ENCODE measurements around the gene CFAP97D2.
"Not testable (repeated sequence)": the region's sequence is repeated elsewhere in the genome, so short reads cannot be mapped to it uniquely, and the experiment has no call there.

Gene CFAP97D2

GRCh38 chr13:114153485-114154080 is 25.5 kb upstream of the CFAP97D2 start:
- no peak for DNase-seq (ENCODE audit: low read depth, low spot score)
- no peak overlapping the region for H3K27ac ChIP-seq
- no peak overlapping the region for H3K9ac ChIP-seq (ENCODE audit: insufficient read length)

GRCh38 chr13:114154476-114154875 is 24.6 kb upstream of the CFAP97D2 start:
- Histone ChIP-seq H3K27ac (no peak overlapping the region), H3K36me3 (ENCODE audit: insufficient read depth, low read length) (no peaks in the 10 kb centered on the region), H3K9me3 (ENCODE audit: low read depth, low read length) (no peaks in the 10 kb centered on the region), H3K4me3 (no peak overlapping the region), H3K9ac (ENCODE audit: insufficient read length) (no peak overlapping the region)
- no peak for TF ChIP-seq FOXP2 (optimal IDR thresholded peaks at IDR 0.05; ENCODE audit: control extremely low read depth, extremely low read length, insufficient read depth)
- no peak for TF ChIP-seq EZH2 (IDR thresholded peaks at IDR 0.05)
- no peak for TF ChIP-seq POLR2AphosphoS5 (IDR thresholded peaks at IDR 0.05; ENCODE audit: borderline replicate concordance, low read depth, low read length)
- DNase-seq (ENCODE audit: low read depth, low spot score), result no peak

More at GRCh38 chr13:114153485-114154080, 25.5 kb upstream of the CFAP97D2 start:
- Histone ChIP-seq H3K36me3 (ENCODE audit: insufficient read depth, low read length) (no peaks in the 10 kb centered on the region), H3K4me3 (no peak overlapping the region), H3K9me3 (ENCODE audit: low read depth, low read length) (no peaks in the 10 kb centered on the region)
- TF ChIP-seq EZH2 (IDR thresholded peaks at IDR 0.05), result no peak

- no peaks in the 10 kb centered on the region for H3K36me3 ChIP-seq (ENCODE audit: insufficient read depth, low read length)
- H3K4me3 ChIP-seq, result no peak overlapping the region
- no peak for DNase-seq (ENCODE audit: low read depth, low spot score)
- H3K9ac ChIP-seq (ENCODE audit: insufficient read length), result no peak overlapping the region
- TF ChIP-seq POLR2AphosphoS5 (IDR thresholded peaks at IDR 0.05; ENCODE audit: borderline replicate concordance, low read depth, low read length), result no peak
- no peak for TF ChIP-seq EZH2 (IDR thresholded peaks at IDR 0.05)
- no peak overlapping the region for H3K27ac ChIP-seq
- H3K9me3 ChIP-seq (ENCODE audit: low read depth, low read length), result no peaks in the 10 kb centered on the region
Observed at GRCh38 chr13:114155320-114155719, 23.7 kb upstream of the CFAP97D2 start.

GRCh38 chr13:114155926-114156883 is 22.9 kb upstream of the CFAP97D2 start:
- no peaks in the 10 kb centered on the region for H3K36me3 ChIP-seq (ENCODE audit: insufficient read depth, low read length)
- no peak for DNase-seq (ENCODE audit: low read depth, low spot score)
- no peak overlapping the region for H3K27ac ChIP-seq
- TF ChIP-seq FOXP2 (optimal IDR thresholded peaks at IDR 0.05; ENCODE audit: control extremely low read depth, extremely low read length, insufficient read depth), result no peak
- no peaks in the 10 kb centered on the region for H3K9me3 ChIP-seq (ENCODE audit: low read depth, low read length)
- no peak overlapping the region for H3K9ac ChIP-seq (ENCODE audit: insufficient read length)
- H3K4me3 ChIP-seq, result no peak overlapping the region

- no peak overlapping the region for H3K27ac ChIP-seq
- TF ChIP-seq EZH2 (IDR thresholded peaks at IDR 0.05) (no peak), FOXP2 (optimal IDR thresholded peaks at IDR 0.05; ENCODE audit: control extremely low read depth, extremely low read length, insufficient read depth) (no peak), POLR2AphosphoS5 (IDR thresholded peaks at IDR 0.05; ENCODE audit: borderline replicate concordance, low read depth, low read length) (no peak)
- no peaks in the 10 kb centered on the region for H3K36me3 ChIP-seq (ENCODE audit: insufficient read depth, low read length)
- no peak overlapping the region for H3K9ac ChIP-seq (ENCODE audit: insufficient read length)
- DNase-seq (ENCODE audit: low read depth, low spot score), result no peak
- no peak overlapping the region for H3K4me3 ChIP-seq
- no peaks in the 10 kb centered on the region for H3K9me3 ChIP-seq (ENCODE audit: low read depth, low read length)
Observed at GRCh38 chr13:114157869-114158495, 21.1 kb upstream of the CFAP97D2 start.

GRCh38 chr13:114158869-114159666 is 20.0 kb upstream of the CFAP97D2 start:
- H3K4me3 ChIP-seq; H3K36me3 ChIP-seq (ENCODE audit: insufficient read depth, low read length); DNase-seq (ENCODE audit: low read depth, low spot score); H3K27ac ChIP-seq; H3K9ac ChIP-seq (ENCODE audit: insufficient read length); H3K9me3 ChIP-seq (ENCODE audit: low read depth, low read length): not testable (repeated sequence)

GRCh38 chr13:114161028-114161556 is 18.0 kb upstream of the CFAP97D2 start:
- Histone ChIP-seq H3K9me3 (ENCODE audit: low read depth, low read length) (no peaks in the 10 kb centered on the region), H3K36me3 (ENCODE audit: insufficient read depth, low read length) (no peaks in the 10 kb centered on the region), H3K9ac (ENCODE audit: insufficient read length) (no peak overlapping the region), H3K27ac (no peak overlapping the region), H3K4me3 (no peak overlapping the region)
- DNase-seq (ENCODE audit: low read depth, low spot score), result no peak
- no peak for TF ChIP-seq EZH2 (IDR thresholded peaks at IDR 0.05)
- TF ChIP-seq POLR2AphosphoS5 (IDR thresholded peaks at IDR 0.05; ENCODE audit: borderline replicate concordance, low read depth, low read length), result no peak
- TF ChIP-seq FOXP2 (optimal IDR thresholded peaks at IDR 0.05; ENCODE audit: control extremely low read depth, extremely low read length, insufficient read depth), result no peak

Data from SK-N-MC (cell line).